ENCODE measurements around the gene POLR1B. TPM values are rescaled to one million over a fixed set of nuclear protein-coding genes. Genes with fewer than 3 reads are reported as not detected.

The POLR1B gene
- total RNA-seq, 1 donor from 2014 or later, result 26.8 TPM

DNA sequence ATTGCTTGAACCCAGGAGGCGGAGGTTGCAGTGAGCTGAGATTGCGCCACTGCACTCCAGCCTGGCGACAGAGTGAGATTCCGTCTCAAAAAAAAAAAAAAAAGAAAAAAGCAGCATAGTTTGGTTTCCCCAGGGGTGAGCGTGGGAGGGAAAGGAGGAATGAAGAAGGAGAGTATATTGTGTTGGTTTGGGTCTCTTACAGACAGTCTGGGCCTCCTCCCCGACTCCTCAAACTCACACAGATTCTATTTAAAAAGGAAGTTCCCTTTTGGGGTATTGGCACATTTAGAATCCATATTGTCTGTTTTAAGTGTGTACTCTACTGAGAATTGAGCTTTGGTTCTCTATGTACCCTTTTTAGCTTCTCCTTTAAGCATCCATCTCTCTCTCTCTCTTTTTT lies 76.1 kb downstream of the POLR1B start:
- Histone ChIP-seq H3K4me3 (ENCODE audit: insufficient read depth, low read depth, low read length) (no peak overlapping the region), H3K9ac (ENCODE audit: low read length) (no peak overlapping the region), H4K20me1 (ENCODE audit: insufficient read depth, low read length) (no peaks in the 10 kb centered on the region), H3K4me1 (ENCODE audit: insufficient read depth, low read length) (peaks cover 18% of the 10 kb centered on the region), H3K36me3 (ENCODE audit: insufficient read depth, low read length) (no peaks in the 10 kb centered on the region), H2AFZ (ENCODE audit: low read depth, low read length) (no peak overlapping the region), H3K27ac (ENCODE audit: low read depth, low read length) (no peak overlapping the region), H3K27me3 (ENCODE audit: insufficient read depth, low read length) (no peaks in the 10 kb centered on the region), H3K9me3 (ENCODE audit: insufficient read depth, low read depth, low read length) (no peaks in the 10 kb centered on the region), H3K4me2 (ENCODE audit: low read length) (no peak overlapping the region), H3K79me2 (ENCODE audit: insufficient read depth, low read length) (no peaks in the 10 kb centered on the region)
- FAIRE-seq (no peak), DNase-seq (ENCODE audit: low read depth) (no peak)
- Mint-ChIP-seq H3K27me3 (ENCODE audit: low read depth, unreplicated experiment) (peaks cover 8% of the 10 kb centered on the region), H3K4me1 (ENCODE audit: low read depth, unreplicated experiment) (peaks cover 9% of the 10 kb centered on the region), H3K4me3 (ENCODE audit: unreplicated experiment) (no peak overlapping the region), H3K27ac (ENCODE audit: unreplicated experiment) (no peak overlapping the region), H3K36me3 (ENCODE audit: low read depth, unreplicated experiment) (no peaks in the 10 kb centered on the region), H3K9me3 (ENCODE audit: unreplicated experiment) (no peaks in the 10 kb centered on the region)
- no peak for TF ChIP-seq EZH2 (IDR thresholded peaks at IDR 0.05; ENCODE audit: insufficient read depth, low read length)
- TF ChIP-seq, protein P1, sequence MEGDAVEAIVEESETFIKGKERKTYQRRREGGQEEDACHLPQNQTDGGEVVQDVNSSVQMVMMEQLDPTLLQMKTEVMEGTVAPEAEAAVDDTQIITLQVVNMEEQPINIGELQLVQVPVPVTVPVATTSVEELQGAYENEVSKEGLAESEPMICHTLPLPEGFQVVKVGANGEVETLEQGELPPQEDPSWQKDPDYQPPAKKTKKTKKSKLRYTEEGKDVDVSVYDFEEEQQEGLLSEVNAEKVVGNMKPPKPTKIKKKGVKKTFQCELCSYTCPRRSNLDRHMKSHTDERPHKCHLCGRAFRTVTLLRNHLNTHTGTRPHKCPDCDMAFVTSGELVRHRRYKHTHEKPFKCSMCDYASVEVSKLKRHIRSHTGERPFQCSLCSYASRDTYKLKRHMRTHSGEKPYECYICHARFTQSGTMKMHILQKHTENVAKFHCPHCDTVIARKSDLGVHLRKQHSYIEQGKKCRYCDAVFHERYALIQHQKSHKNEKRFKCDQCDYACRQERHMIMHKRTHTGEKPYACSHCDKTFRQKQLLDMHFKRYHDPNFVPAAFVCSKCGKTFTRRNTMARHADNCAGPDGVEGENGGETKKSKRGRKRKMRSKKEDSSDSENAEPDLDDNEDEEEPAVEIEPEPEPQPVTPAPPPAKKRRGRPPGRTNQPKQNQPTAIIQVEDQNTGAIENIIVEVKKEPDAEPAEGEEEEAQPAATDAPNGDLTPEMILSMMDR (IDR thresholded peaks at IDR 0.05; ENCODE audit: insufficient read depth, low read depth, low read length), result no peak

DNA sequence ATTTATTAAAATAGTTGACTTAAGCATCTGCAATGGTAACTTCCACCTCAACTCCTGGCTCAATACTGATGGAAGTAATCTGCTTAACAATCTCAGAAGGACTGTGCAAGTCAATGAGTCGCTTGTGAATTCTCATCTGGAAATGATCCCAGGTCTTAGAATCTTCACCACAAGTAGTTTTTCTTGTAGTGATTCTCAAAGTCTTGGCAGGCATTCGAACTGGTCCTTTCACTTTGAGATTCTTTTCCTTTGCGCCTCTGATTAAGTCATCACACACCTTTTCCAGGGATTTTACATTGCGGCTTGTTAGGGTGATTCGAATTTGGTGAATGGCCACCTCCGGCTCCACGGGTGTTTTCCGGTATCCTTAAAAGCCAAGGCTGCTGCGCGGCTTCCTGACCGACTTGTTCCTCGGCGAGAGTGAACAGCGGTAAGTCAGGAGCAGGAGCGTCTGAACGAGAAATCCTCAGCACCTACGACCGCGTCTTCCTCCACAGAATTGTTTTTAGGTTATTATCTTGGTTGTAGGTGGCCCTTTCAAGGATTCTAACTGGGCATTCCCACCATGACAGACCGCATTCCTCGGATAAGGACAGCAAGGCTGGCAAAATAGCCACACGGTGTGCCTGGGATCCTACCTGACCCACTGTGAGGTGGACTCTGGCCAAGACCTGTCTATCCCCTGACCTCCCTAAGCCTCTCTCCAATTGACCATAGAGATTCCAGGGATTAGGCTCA lies 79.7 kb downstream of the POLR1B start:
- FAIRE-seq (peak; percentile 70), DNase-seq (ENCODE audit: low read depth) (peak; percentile 95)
- H3K9ac ChIP-seq (ENCODE audit: low read length), result peak overlapping the region; percentile 23
- TF ChIP-seq EZH2 (IDR thresholded peaks at IDR 0.05; ENCODE audit: insufficient read depth, low read length), result no peak
- TF ChIP-seq, protein P1 (IDR thresholded peaks at IDR 0.05; ENCODE audit: insufficient read depth, low read depth, low read length), result no peak
- peak overlapping the region; percentile 3 for H3K4me3 ChIP-seq (ENCODE audit: insufficient read depth, low read depth, low read length)
- Mint-ChIP-seq H3K27ac (ENCODE audit: unreplicated experiment) (no peak overlapping the region), H3K9me3 (ENCODE audit: unreplicated experiment) (no peaks in the 10 kb centered on the region), H3K36me3 (ENCODE audit: low read depth, unreplicated experiment) (no peaks in the 10 kb centered on the region), H3K4me3 (ENCODE audit: unreplicated experiment) (no peak overlapping the region), H3K4me1 (ENCODE audit: low read depth, unreplicated experiment) (peaks cover 23% of the 10 kb centered on the region), H3K27me3 (ENCODE audit: low read depth, unreplicated experiment) (peaks cover 5% of the 10 kb centered on the region)
- no peaks in the 10 kb centered on the region for H3K36me3 ChIP-seq (ENCODE audit: insufficient read depth, low read length)
- no peaks in the 10 kb centered on the region for H4K20me1 ChIP-seq (ENCODE audit: insufficient read depth, low read length)
- peaks cover 45% of the 10 kb centered on the region for H3K4me1 ChIP-seq (ENCODE audit: insufficient read depth, low read length)
- H3K27me3 ChIP-seq (ENCODE audit: insufficient read depth, low read length), result no peaks in the 10 kb centered on the region
- H3K79me2 ChIP-seq (ENCODE audit: insufficient read depth, low read length), result no peaks in the 10 kb centered on the region
- no peaks in the 10 kb centered on the region for H3K9me3 ChIP-seq (ENCODE audit: insufficient read depth, low read depth, low read length)
- peak overlapping the region; percentile 74 for H3K4me2 ChIP-seq (ENCODE audit: low read length)
- H2AFZ ChIP-seq (ENCODE audit: low read depth, low read length), result no peak overlapping the region
- H3K27ac ChIP-seq (ENCODE audit: low read depth, low read length), result peak overlapping the region; percentile 54

DNA sequence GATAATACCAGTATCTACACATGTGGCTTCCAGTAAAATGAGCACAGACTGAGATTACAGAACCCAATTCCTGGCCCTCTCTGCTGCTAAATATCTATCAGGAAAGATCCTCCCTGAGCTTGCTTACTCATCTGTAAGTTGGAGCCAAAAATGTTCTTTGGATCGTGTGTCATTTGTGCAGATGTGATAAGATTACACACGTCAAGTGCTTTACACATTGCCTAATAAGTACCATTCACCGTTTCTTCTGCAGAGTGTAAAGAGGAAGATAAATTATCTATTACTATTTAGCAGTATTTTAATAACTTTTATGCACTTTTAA lies 80.2 kb downstream of the POLR1B start:
- Mint-ChIP-seq H3K9me3 (ENCODE audit: unreplicated experiment) (no peaks in the 10 kb centered on the region), H3K27me3 (ENCODE audit: low read depth, unreplicated experiment) (peaks cover 2% of the 10 kb centered on the region), H3K27ac (ENCODE audit: unreplicated experiment) (no peak overlapping the region), H3K4me3 (ENCODE audit: unreplicated experiment) (no peak overlapping the region), H3K4me1 (ENCODE audit: low read depth, unreplicated experiment) (peaks cover 28% of the 10 kb centered on the region), H3K36me3 (ENCODE audit: low read depth, unreplicated experiment) (no peaks in the 10 kb centered on the region)
- TF ChIP-seq EZH2 (IDR thresholded peaks at IDR 0.05; ENCODE audit: insufficient read depth, low read length), result no peak
- TF ChIP-seq, protein P1 (IDR thresholded peaks at IDR 0.05; ENCODE audit: insufficient read depth, low read depth, low read length), result no peak
- H3K4me2 ChIP-seq (ENCODE audit: low read length), result peak overlapping the region; percentile 74
- peak overlapping the region; percentile 54 for H3K27ac ChIP-seq (ENCODE audit: low read depth, low read length)
- FAIRE-seq (no peak), DNase-seq (ENCODE audit: low read depth) (peak; percentile 97)
- H4K20me1 ChIP-seq (ENCODE audit: insufficient read depth, low read length), result no peaks in the 10 kb centered on the region
- H3K4me3 ChIP-seq (ENCODE audit: insufficient read depth, low read depth, low read length), result peak overlapping the region; percentile 3
- no peaks in the 10 kb centered on the region for H3K9me3 ChIP-seq (ENCODE audit: insufficient read depth, low read depth, low read length)
- H3K36me3 ChIP-seq (ENCODE audit: insufficient read depth, low read length), result no peaks in the 10 kb centered on the region
- H2AFZ ChIP-seq (ENCODE audit: low read depth, low read length), result no peak overlapping the region
- no peaks in the 10 kb centered on the region for H3K79me2 ChIP-seq (ENCODE audit: insufficient read depth, low read length)
- H3K4me1 ChIP-seq (ENCODE audit: insufficient read depth, low read length), result peaks cover 50% of the 10 kb centered on the region
- peak overlapping the region; percentile 23 for H3K9ac ChIP-seq (ENCODE audit: low read length)
- H3K27me3 ChIP-seq (ENCODE audit: insufficient read depth, low read length), result no peaks in the 10 kb centered on the region

All from astrocyte (in vitro differentiated cells and primary cell).